Esophagus muscularis mucosa (tissue), 4 donors: Measurements from ENCODE around the gene MFSD12. TPM values are rescaled to one million over a fixed set of nuclear protein-coding genes. Genes with fewer than 3 reads are reported as not detected.
"Not testable (repeated sequence)": the region's sequence is repeated elsewhere in the genome, so short reads cannot be mapped to it uniquely, and the experiment has no call there.

Experiments
- DNase-seq: peaks from one replicate; pipeline ENCODE4 v3.0.0-alpha.2; 2017; ENCODE audit errors: extremely low spot score
- H3K27ac ChIP-seq, 4 donors: fragments of 200-600 bp; sonication (generic); replicated peaks in 1 of 4; 1 replicate in 3 of 4; 2 replicates in 1 of 4; pipeline ENCODE4 v1.5.1; 2016 to 2019; ENCODE audit warnings: mild to moderate bottlenecking in 1 of 4
- H3K27me3 ChIP-seq, 4 donors: fragments of 200-600 bp; sonication (generic); one replicate each; pipeline versions ENCODE4 v1.5.1 to v1.6.0; 2016 to 2019
- H3K36me3 ChIP-seq, 4 donors: fragments of 200-600 bp; sonication (generic); one replicate each; pipeline ENCODE4 v1.5.1; 2016 to 2019
- H3K4me1 ChIP-seq, 4 donors: fragments of 200-600 bp; sonication (generic); one replicate each; pipeline ENCODE4 v1.5.1; 2016 to 2019
- H3K4me3 ChIP-seq, 4 donors: fragments of 200-600 bp; sonication (generic); 1 replicate in 2 of 4; 2 replicates in 2 of 4; pipeline ENCODE4 v1.5.1; 2016 to 2019; ENCODE audit warnings: mild to moderate bottlenecking in 4 of 4, moderate library complexity in 1 of 4
- H3K9me3 ChIP-seq, 4 donors: fragments of 200-600 bp; sonication (generic); 1 replicate in 3 of 4; 2 replicates in 1 of 4; pipeline ENCODE4 v1.5.1; 2016 to 2019
- EP300 ChIP-seq: sonication (generic); formaldehyde crosslinking; IDR thresholded peaks from one replicate; pipeline ENCODE4 v1.6.1; 2017; ENCODE audit warnings: antibody characterized with exemption
- POLR2A ChIP-seq: fragments of 450-650 bp; IDR thresholded peaks from one replicate; pipeline ENCODE4 v1.6.1; 2017; ENCODE audit warnings: antibody characterized with exemption, moderate library complexity, mild to moderate bottlenecking, low read depth
- POLR2AphosphoS5 ChIP-seq, 2 donors: sonication (generic); formaldehyde crosslinking; IDR thresholded peaks; one replicate each; pipeline ENCODE4 v1.6.1; 2017; ENCODE audit warnings: antibody characterized with exemption in 2 of 2
- WGBS: methylation state at CpG from one replicate; pipeline ENCODE4 v1.1.5; 2018; 5-methylcytosine and 5-hydroxymethylcytosine counted together
- intact Hi-C: fragments of 100-400 bp; cut with DNase I; formaldehyde crosslinking; loops from one replicate; pipeline ENCODE4 v1.15.1; 2023
- total RNA-seq, 4 donors: library from RNA; depleted of rRNA; stranded (reverse); fragments of >200 nt; gene quantifications; one replicate each; pipeline versions ENCODE4 v1.1.0 to v1.2.1, GENCODE V29; 2016
- TF ChIP-seq, protein P1 (sequence below), 3 experiments: fragments of 200-600 bp in 2 of 3; fragments of 450-650 bp in 1 of 3; sonication (generic) in 2 of 3; IDR thresholded peaks; one replicate each; pipeline ENCODE4 v1.5.1; 2017 to 2019; ENCODE audit warnings: antibody characterized with exemption in 3 of 3, mild to moderate bottlenecking in 2 of 3, moderate library complexity in 1 of 3

Gene MFSD12
- total RNA-seq, 4 donors from 2014 or later: 28.2 to 87.0 (median 62.4) TPM

DNA sequence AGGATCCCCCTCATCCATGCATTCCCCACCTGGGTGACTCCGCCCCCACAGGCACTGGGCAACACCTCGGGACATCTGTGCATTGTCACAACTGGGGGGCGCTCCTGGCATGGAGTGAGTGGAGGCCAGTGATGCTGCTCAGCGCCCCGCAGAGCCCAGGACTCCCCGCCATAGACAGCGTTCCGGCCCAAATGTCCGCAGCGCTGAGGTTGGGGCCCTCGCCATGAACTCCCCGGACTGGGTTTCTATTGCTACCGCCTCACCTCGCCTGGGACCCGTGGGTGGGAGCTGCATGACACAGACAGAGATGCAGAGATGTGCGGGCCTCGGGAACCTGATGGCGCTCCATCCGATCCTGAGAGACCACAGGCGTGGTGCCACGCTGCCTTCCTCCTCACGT lies 46.7 kb downstream of the MFSD12 start:
- DNase-seq: no peak

DNA sequence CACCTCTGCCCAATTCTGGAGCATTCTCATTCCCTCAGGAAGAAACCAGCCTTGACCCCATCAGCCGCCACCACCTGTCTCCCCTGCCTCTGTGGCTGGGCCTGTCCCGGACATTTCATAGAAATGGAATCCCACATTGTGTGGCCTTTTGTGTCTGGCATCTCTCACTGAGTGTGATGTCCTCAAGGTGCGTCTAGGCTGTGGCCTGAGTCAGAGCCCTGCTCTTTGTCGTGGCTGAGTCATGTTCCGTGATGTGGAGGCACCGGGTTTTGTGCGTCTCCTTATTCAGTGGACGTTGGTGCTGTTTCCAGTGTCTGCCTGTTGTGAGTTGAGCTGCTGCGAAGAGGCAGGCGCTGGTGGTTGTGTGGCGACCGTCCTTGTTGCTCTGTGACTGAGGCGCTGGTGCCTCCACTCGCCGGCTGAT lies 47.8 kb downstream of the MFSD12 start:
- DNase-seq: no peak
- TF ChIP-seq, protein P1, sequence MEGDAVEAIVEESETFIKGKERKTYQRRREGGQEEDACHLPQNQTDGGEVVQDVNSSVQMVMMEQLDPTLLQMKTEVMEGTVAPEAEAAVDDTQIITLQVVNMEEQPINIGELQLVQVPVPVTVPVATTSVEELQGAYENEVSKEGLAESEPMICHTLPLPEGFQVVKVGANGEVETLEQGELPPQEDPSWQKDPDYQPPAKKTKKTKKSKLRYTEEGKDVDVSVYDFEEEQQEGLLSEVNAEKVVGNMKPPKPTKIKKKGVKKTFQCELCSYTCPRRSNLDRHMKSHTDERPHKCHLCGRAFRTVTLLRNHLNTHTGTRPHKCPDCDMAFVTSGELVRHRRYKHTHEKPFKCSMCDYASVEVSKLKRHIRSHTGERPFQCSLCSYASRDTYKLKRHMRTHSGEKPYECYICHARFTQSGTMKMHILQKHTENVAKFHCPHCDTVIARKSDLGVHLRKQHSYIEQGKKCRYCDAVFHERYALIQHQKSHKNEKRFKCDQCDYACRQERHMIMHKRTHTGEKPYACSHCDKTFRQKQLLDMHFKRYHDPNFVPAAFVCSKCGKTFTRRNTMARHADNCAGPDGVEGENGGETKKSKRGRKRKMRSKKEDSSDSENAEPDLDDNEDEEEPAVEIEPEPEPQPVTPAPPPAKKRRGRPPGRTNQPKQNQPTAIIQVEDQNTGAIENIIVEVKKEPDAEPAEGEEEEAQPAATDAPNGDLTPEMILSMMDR (IDR thresholded peaks at IDR 0.05): no peak
- no peak for TF ChIP-seq EP300
- TF ChIP-seq POLR2AphosphoS5 (IDR thresholded peaks at IDR 0.05): no peak
- TF ChIP-seq POLR2A: no peak
- intact Hi-C loops: no loop called here
- peaks cover 0 to 31% (median 22%) of the 10 kb centered on the region in 4 donors for H3K36me3 ChIP-seq
- no peak overlapping the region for H3K4me3 ChIP-seq
- no peaks in the 10 kb centered on the region for H3K27me3 ChIP-seq
- H3K9me3 ChIP-seq: no peaks in the 10 kb centered on the region
- H3K27ac ChIP-seq: peak overlapping the region in 1 of 4 donors; percentile 1
- H3K4me1 ChIP-seq: peaks cover 35 to 88% (median 63%) of the 10 kb centered on the region in 4 donors
- 84% methylated on average over 15 of the region's 15 CpGs for WGBS

More for the DNA sequence above, 46.7 kb downstream of the MFSD12 start:
- peaks cover 29 to 93% (median 62%) of the 10 kb centered on the region in 4 donors for H3K4me1 ChIP-seq
- H3K36me3 ChIP-seq: peaks cover 0 to 36% (median 22%) of the 10 kb centered on the region in 4 donors
- 73% methylated on average over 3 of the region's 22 CpGs for WGBS
- no peak overlapping the region for H3K27ac ChIP-seq
- no peaks in the 10 kb centered on the region for H3K9me3 ChIP-seq
- intact Hi-C loops: no loop called here
- no peaks in the 10 kb centered on the region for H3K27me3 ChIP-seq
- H3K4me3 ChIP-seq: no peak overlapping the region
- TF ChIP-seq, protein P1 (IDR thresholded peaks at IDR 0.05): no peak
- TF ChIP-seq POLR2AphosphoS5 (IDR thresholded peaks at IDR 0.05) (no peak), POLR2A (no peak), EP300 (no peak)

DNA sequence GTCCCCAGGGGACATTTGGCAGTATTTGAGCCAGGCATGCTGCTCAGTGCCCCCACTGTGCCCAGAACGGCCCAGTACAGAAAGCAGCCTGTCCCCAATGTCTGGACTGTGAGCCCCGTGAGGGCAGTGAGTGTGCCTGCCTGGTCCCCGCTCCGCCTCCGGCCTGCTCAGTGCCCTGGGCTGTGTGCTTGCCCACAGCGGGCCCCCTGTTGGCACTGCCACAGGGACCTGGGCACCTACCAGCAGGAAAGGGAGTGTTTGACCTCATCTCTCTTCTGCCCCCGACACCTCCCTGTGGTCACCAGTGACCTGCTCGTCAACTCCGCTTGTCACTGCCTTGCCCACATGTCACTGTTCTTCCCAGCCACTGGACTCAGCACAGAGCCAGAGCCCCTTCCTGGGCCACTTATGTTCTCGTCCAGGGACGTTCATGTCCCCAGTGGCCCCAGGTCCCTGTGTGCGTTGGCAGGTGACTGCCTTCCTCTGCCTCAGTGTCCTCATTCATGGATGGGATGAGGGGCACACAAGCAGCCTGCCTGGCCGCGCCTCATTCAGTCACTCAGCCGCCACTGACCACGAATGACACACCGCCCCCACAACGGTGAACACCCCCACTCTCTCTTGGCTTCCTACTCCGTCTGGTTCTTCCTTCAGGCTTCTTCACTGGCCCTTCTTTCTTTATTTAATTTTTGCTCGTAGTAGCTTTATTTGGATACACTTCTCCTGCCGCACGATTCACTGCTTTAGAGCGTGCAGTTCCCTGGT lies 48.4 kb downstream of the MFSD12 start:
- no peak for DNase-seq
- H3K9me3 ChIP-seq: no peaks in the 10 kb centered on the region
- peak overlapping the region in 1 of 4 donors; percentile 1 for H3K27ac ChIP-seq
- H3K36me3 ChIP-seq: peaks cover 0 to 31% (median 22%) of the 10 kb centered on the region in 4 donors
- 79% methylated on average over 23 of the region's 23 CpGs for WGBS
- H3K4me3 ChIP-seq: no peak overlapping the region
- intact Hi-C loops: no loop called here
- no peak for TF ChIP-seq POLR2A
- TF ChIP-seq POLR2AphosphoS5 (IDR thresholded peaks at IDR 0.05): no peak
- no peak for TF ChIP-seq EP300
- TF ChIP-seq, protein P1 (IDR thresholded peaks at IDR 0.05): no peak
- H3K4me1 ChIP-seq: peaks cover 35 to 81% (median 60%) of the 10 kb centered on the region in 4 donors
- H3K27me3 ChIP-seq: no peaks in the 10 kb centered on the region

DNA sequence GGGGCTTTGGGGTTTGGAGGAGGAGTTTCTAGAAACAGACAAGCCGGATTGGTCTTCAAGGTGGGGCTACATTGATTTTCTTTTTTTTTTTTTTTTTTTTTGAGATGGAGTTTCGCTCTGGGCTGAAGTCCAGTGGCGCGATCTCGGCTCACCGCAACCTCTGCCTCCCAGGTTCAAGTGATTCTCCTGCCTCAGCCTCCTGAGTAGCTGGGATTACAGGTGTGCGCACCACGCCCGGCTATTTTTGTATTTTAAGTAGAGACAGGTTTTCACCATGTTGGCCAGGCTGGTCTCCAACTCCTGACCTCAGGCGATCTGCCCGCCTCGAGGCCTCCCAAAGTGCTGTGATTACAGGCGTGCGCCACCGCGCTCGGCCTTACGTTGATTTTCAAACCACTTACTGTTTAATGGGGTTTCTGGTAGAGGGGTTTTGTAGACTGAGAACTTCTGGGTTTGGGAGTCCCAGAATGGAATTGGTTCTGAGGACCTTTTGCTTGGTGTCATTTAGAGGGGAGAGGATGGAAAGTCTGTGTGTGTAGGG lies 49.2 kb downstream of the MFSD12 start:
- Histone ChIP-seq H3K27ac (peak overlapping the region in 2 of 4 donors; percentile 88 to 92), H3K36me3 (peaks cover 0 to 31% (median 22%) of the 10 kb centered on the region in 4 donors), H3K4me1 (peaks cover 32 to 74% (median 55%) of the 10 kb centered on the region in 4 donors), H3K4me3 (peak overlapping the region in 3 of 4 donors; percentile 88 to 91 (median 90))
- intact Hi-C loops, DNase-seq, H3K27me3 ChIP-seq, H3K9me3 ChIP-seq: not testable (repeated sequence)
- WGBS: 94% methylated on average over 18 of the region's 18 CpGs

DNA sequence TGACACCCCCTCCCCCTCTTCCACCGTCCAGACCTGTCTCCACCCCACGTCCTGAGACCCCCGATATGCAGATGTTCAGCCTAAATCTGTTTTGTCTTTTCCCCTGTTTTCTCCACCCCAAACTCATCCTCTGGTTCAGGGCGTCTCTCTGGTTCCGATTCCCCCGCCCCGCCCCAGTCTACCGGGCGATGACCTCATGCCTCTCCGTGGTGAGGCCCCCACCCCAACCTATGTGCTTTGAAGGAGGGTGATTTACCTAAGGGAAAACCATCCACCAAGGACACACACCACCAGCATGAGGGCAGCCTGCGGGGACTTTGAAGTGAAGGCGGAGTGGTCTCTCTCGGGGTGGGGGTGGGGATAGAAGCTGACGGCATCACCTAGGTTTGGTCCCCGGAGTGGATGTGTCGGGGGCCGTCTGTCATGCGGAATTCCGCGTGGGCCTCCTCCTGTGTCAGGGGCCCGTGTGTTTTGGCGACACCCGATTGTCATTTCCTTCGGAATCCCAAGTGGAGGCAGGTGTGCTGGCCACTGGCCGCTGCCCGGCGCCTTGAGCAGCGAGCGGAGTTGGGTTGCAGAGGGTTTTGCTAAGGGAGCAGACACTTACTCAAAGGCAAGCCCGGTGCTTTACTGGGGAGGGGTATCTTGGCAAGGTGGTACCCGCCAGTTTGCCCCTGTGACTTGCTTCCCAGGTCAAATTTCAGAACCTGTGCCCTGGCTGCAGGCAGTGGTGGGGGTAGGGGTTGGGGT lies 49.8 kb downstream of the MFSD12 start:
- no peaks in the 10 kb centered on the region for H3K9me3 ChIP-seq
- H3K4me1 ChIP-seq: peaks cover 26 to 67% (median 50%) of the 10 kb centered on the region in 4 donors
- H3K27me3 ChIP-seq: no peaks in the 10 kb centered on the region
- WGBS: 13% methylated on average over 10 of the region's 31 CpGs
- H3K27ac ChIP-seq: peak overlapping the region; percentile 88 to 92 (median 89)
- peak overlapping the region; percentile 88 to 100 (median 90) for H3K4me3 ChIP-seq
- DNase-seq: no peak
- intact Hi-C loops: no loop called here
- peaks cover 0 to 31% (median 22%) of the 10 kb centered on the region in 4 donors for H3K36me3 ChIP-seq
- TF ChIP-seq, protein P1 (IDR thresholded peaks at IDR 0.05): no peak
- TF ChIP-seq POLR2A (no peak), POLR2AphosphoS5 (IDR thresholded peaks at IDR 0.05) (no peak), EP300 (no peak)
